CD14-positive monocyte (primary cell): ENCODE results near the gene MINK1. TPM values are rescaled to one million over a fixed set of nuclear protein-coding genes. Genes with fewer than 3 reads are reported as not detected.
"Not testable (repeated sequence)": the region's sequence is repeated elsewhere in the genome, so short reads cannot be mapped to it uniquely, and the experiment has no call there.

Source experiments
- DNase-seq, 3 donors: peaks; one replicate each; pipeline ENCODE4 v3.0.0-alpha.2; 2011 to 2022
- H2AFZ ChIP-seq: 2 replicates; pipeline ENCODE4 v1.6.0; 2012; ENCODE audit warnings: mild to moderate bottlenecking, low read depth, low read length, inconsistent platforms; ENCODE audit not compliant: insufficient read depth, poor library complexity, severe bottlenecking
- H3K27ac ChIP-seq, 2 donors: 1 replicate in 1 of 2; 2 replicates in 1 of 2; pipeline ENCODE4 v1.5.1; 2012 to 2013; ENCODE audit warnings: low read length in 2 of 2, control low read depth in 1 of 2, inconsistent platforms in 1 of 2, low read depth in 1 of 2, mild to moderate bottlenecking in 1 of 2
- H3K27me3 ChIP-seq, 2 donors: one replicate each; pipeline versions ENCODE4 v1.6.0 to v1.6.1; 2011 to 2013; ENCODE audit warnings: low read length in 2 of 2; ENCODE audit not compliant: control insufficient read depth in 2 of 2, insufficient read depth in 2 of 2
- H3K36me3 ChIP-seq, 2 donors: replicated peaks in 1 of 2; 1 replicate in 1 of 2; 2 replicates in 1 of 2; pipeline versions ENCODE4 v1.5.1 to v1.6.1; 2012 to 2013; ENCODE audit warnings: low read length in 2 of 2, control low read depth in 1 of 2, inconsistent platforms in 1 of 2, mild to moderate bottlenecking in 1 of 2; ENCODE audit not compliant: insufficient read depth in 2 of 2, control insufficient read depth in 1 of 2
- H3K4me1 ChIP-seq, 2 donors: 1 replicate in 1 of 2; 2 replicates in 1 of 2; pipeline versions ENCODE4 v1.5.1 to v1.6.1; 2012 to 2013; ENCODE audit warnings: low read length in 2 of 2, control low read depth in 1 of 2, inconsistent platforms in 1 of 2, mild to moderate bottlenecking in 1 of 2, moderate library complexity in 1 of 2; ENCODE audit not compliant: insufficient read depth in 2 of 2, control insufficient read depth in 1 of 2
- H3K4me2 ChIP-seq: replicated peaks from 2 replicates; pipeline ENCODE3; 2012; ENCODE audit warnings: low read length, moderate library complexity, mild to moderate bottlenecking; ENCODE audit not compliant: poor library complexity, severe bottlenecking; ENCODE audit errors: extremely low read depth
- H3K4me3 ChIP-seq, 3 experiments: fragments of 200-600 bp in 1 of 3; sonication (generic) in 1 of 3; replicated peaks in 1 of 3; 1 replicate in 2 of 3; 2 replicates in 1 of 3; pipeline ENCODE4 v1.5.1; 2011 to 2013; ENCODE audit warnings: low read length in 3 of 3, mild to moderate bottlenecking in 3 of 3, control low read depth in 2 of 3, low read depth in 2 of 3, inconsistent platforms in 1 of 3, moderate library complexity in 1 of 3
- H3K79me2 ChIP-seq: 2 replicates; pipeline ENCODE4 v1.6.0; 2012; ENCODE audit warnings: mild to moderate bottlenecking, control low read depth, inconsistent platforms, low read length, moderate library complexity; ENCODE audit not compliant: insufficient read depth
- H3K9ac ChIP-seq: 2 replicates; pipeline ENCODE4 v1.6.0; 2017; ENCODE audit warnings: low read length, mild to moderate bottlenecking; ENCODE audit not compliant: insufficient read depth, poor library complexity, severe bottlenecking
- H3K9me3 ChIP-seq, 2 donors: replicated peaks in 1 of 2; 1 replicate in 1 of 2; 2 replicates in 1 of 2; pipeline versions ENCODE4 v1.5.1 to v1.6.1; 2012 to 2013; ENCODE audit warnings: low read length in 2 of 2, control low read depth in 1 of 2; ENCODE audit not compliant: control insufficient read depth in 1 of 2, insufficient read depth in 1 of 2
- H4K20me1 ChIP-seq: 2 replicates; pipeline ENCODE4 v1.6.0; 2012; ENCODE audit warnings: mild to moderate bottlenecking, low read length, control low read depth, moderate library complexity; ENCODE audit not compliant: insufficient read depth
- H3K27ac Mint-ChIP-seq, 7 donors: one replicate each; pipeline ENCODE4 v1.8.0; 2020; ENCODE audit warnings: mild to moderate bottlenecking in 7 of 7, mixed read lengths in 7 of 7, moderate library complexity in 6 of 7, inconsistent platforms in 2 of 7
- H3K27me3 Mint-ChIP-seq, 3 donors: one replicate each; pipeline ENCODE4 v1.8.0; 2021 to 2022; ENCODE audit warnings: low read depth in 3 of 3, mild to moderate bottlenecking in 3 of 3, mixed read lengths in 3 of 3, moderate library complexity in 3 of 3, inconsistent platforms in 1 of 3
- H3K36me3 Mint-ChIP-seq, 2 donors: one replicate each; pipeline ENCODE4 v1.8.0; 2020; ENCODE audit warnings: mixed read lengths in 2 of 2, inconsistent platforms in 1 of 2, mild to moderate bottlenecking in 1 of 2
- H3K4me1 Mint-ChIP-seq: one replicate; pipeline ENCODE4 v1.8.0; 2020; ENCODE audit warnings: mild to moderate bottlenecking, mixed read lengths
- H3K4me3 Mint-ChIP-seq, 2 donors: one replicate each; pipeline ENCODE4 v1.8.0; 2020; ENCODE audit warnings: mild to moderate bottlenecking in 2 of 2, mixed read lengths in 2 of 2, moderate library complexity in 1 of 2
- H3K9me3 Mint-ChIP-seq, 7 donors: one replicate each; pipeline ENCODE4 v1.8.0; 2020 to 2022; ENCODE audit warnings: mixed read lengths in 7 of 7, mild to moderate bottlenecking in 6 of 7, moderate library complexity in 6 of 7, inconsistent platforms in 2 of 7
- CTCF ChIP-seq: fragments of 200-600 bp; IDR thresholded peaks from one replicate; pipeline ENCODE4 v1.8.0; 2022; ENCODE audit warnings: antibody characterized with exemption, mild to moderate bottlenecking
- WGBS: methylation state at CpG from one replicate; pipeline ENCODE4 v1.1.5; 2013; ENCODE audit warnings: missing lambda C conversion rate; ENCODE audit not compliant: insufficient coverage; 5-methylcytosine and 5-hydroxymethylcytosine counted together
- intact Hi-C, 2 donors: fragments of 100-400 bp; cut with micrococcal nuclease; formaldehyde crosslinking; loops; one replicate each; pipeline versions ENCODE4 v1.15.0 to v1.15.1; 2023
- polyA plus RNA-seq, 3 donors: library from polyadenylated mRNA; depleted of rRNA in 1 of 3; unstranded in 2 of 3; stranded (reverse) in 1 of 3; fragments of 300-500 nt in 2 of 3; fragments of >200 nt in 1 of 3; fragmentation: Illumina TruSeq in 2 of 3; gene quantifications; 1 replicate in 2 of 3; 2 replicates in 1 of 3; pipeline ENCODE4 v1.2.3, GENCODE V29; 2012 to 2021

MINK1 gene
- polyA plus RNA-seq, 3 donors, result 3.2 to 159 (median 7.2) TPM

GRCh38 chr17:4856271-4856936, 23.3 kb downstream of the MINK1 start:
- Mint-ChIP-seq H3K4me1 (peaks cover 30% of the 10 kb centered on the region), H3K4me3 (no peak overlapping the region), H3K27me3 (peaks cover 2 to 7% (median 6%) of the 10 kb centered on the region in 3 donors), H3K36me3 (peaks cover 53 to 54% of the 10 kb centered on the region in 2 donors), H3K27ac (peak overlapping the region in 5 of 7 donors; percentile 7 to 59 (median 50)), H3K9me3 (no peaks in the 10 kb centered on the region)
- no peak overlapping the region for H2AFZ ChIP-seq
- peaks cover 29% of the 10 kb centered on the region for H3K79me2 ChIP-seq
- H3K4me3 ChIP-seq, result no peak overlapping the region
- DNase-seq, result no peak
- H3K36me3 ChIP-seq, result peaks cover 21 to 43% of the 10 kb centered on the region in 2 donors
- peaks cover 38% of the 10 kb centered on the region for H4K20me1 ChIP-seq
- no peak overlapping the region for H3K27ac ChIP-seq
- WGBS, result 100% methylated on average over 2 of the region's 17 CpGs
- H3K9me3 ChIP-seq, result no peaks in the 10 kb centered on the region
- peaks cover 18 to 29% of the 10 kb centered on the region in 2 donors for H3K4me1 ChIP-seq
- H3K9ac ChIP-seq, result no peak overlapping the region
- intact Hi-C loops, result no loop called here
- H3K4me2 ChIP-seq, result no peak overlapping the region
- TF ChIP-seq CTCF, result no peak
- H3K27me3 ChIP-seq, result no peaks in the 10 kb centered on the region

GRCh38 chr17:4856937-4857314, 23.8 kb downstream of the MINK1 start:
- Mint-ChIP-seq H3K4me3 (no peak overlapping the region), H3K27me3 (peaks cover 2 to 6% (median 5%) of the 10 kb centered on the region in 3 donors), H3K4me1 (peaks cover 24% of the 10 kb centered on the region), H3K36me3 (peaks cover 52 to 57% of the 10 kb centered on the region in 2 donors), H3K9me3 (no peaks in the 10 kb centered on the region), H3K27ac (peak overlapping the region in 3 of 7 donors; percentile 42 to 80 (median 50))
- H3K79me2 ChIP-seq, result peaks cover 33% of the 10 kb centered on the region
- H3K9ac ChIP-seq, result no peak overlapping the region
- no peak overlapping the region for H3K4me2 ChIP-seq
- no peak overlapping the region for H3K27ac ChIP-seq
- no peak overlapping the region for H2AFZ ChIP-seq
- H3K27me3 ChIP-seq, result no peaks in the 10 kb centered on the region
- intact Hi-C loops, result no loop called here
- peaks cover 21 to 43% of the 10 kb centered on the region in 2 donors for H3K36me3 ChIP-seq
- WGBS, result 97% methylated on average over 7 of the region's 7 CpGs
- H4K20me1 ChIP-seq, result peaks cover 38% of the 10 kb centered on the region
- no peak overlapping the region for H3K4me3 ChIP-seq
- DNase-seq, result no peak
- H3K4me1 ChIP-seq, result peaks cover 13 to 23% of the 10 kb centered on the region in 2 donors
- TF ChIP-seq CTCF, result no peak
- H3K9me3 ChIP-seq, result no peaks in the 10 kb centered on the region

- H3K9ac ChIP-seq, H3K4me2 ChIP-seq, H2AFZ ChIP-seq, H3K27ac ChIP-seq, H3K27me3 ChIP-seq, H3K27me3 Mint-ChIP-seq, H3K4me3 Mint-ChIP-seq, H3K9me3 ChIP-seq, DNase-seq, intact Hi-C loops, H3K9me3 Mint-ChIP-seq, H3K4me3 ChIP-seq: not testable (repeated sequence)
- H3K27ac Mint-ChIP-seq, result peak overlapping the region in 2 of 7 donors; percentile 76 to 80
- H4K20me1 ChIP-seq, result peaks cover 38% of the 10 kb centered on the region
- peaks cover 20% of the 10 kb centered on the region for H3K4me1 Mint-ChIP-seq
- peaks cover 13 to 22% of the 10 kb centered on the region in 2 donors for H3K4me1 ChIP-seq
- H3K36me3 ChIP-seq, result peaks cover 21 to 43% of the 10 kb centered on the region in 2 donors
- H3K79me2 ChIP-seq, result peaks cover 35% of the 10 kb centered on the region
- peaks cover 47 to 57% of the 10 kb centered on the region in 2 donors for H3K36me3 Mint-ChIP-seq
- WGBS, result 100% methylated on average over 1 of the region's 7 CpGs
These were observed 24.2 kb downstream of the MINK1 start for GRCh38 chr17:4857347-4857746.
